ENCODE data around the gene MCUB.

MCUB gene

GRCh38 chr4:109683621-109684253, 123.7 kb downstream of the MCUB start:
- no peak for DNase-seq (ENCODE audit: low read depth)

GRCh38 chr4:109684727-109685126, 124.7 kb downstream of the MCUB start:
- DNase-seq (ENCODE audit: low read depth): no peak

- DNase-seq (ENCODE audit: low read depth): no peak
Observed at GRCh38 chr4:109690690-109691410, 130.8 kb downstream of the MCUB start.

GRCh38 chr4:109691411-109691920, 131.4 kb downstream of the MCUB start:
- DNase-seq (ENCODE audit: low read depth): peak; percentile 12

- no peak for DNase-seq (ENCODE audit: low read depth)
Observed at GRCh38 chr4:109698656-109699055, 138.6 kb downstream of the MCUB start.

GRCh38 chr4:109699553-109700225, 139.6 kb downstream of the MCUB start:
- DNase-seq (ENCODE audit: low read depth): no peak

GRCh38 chr4:109701566-109702410, 141.7 kb downstream of the MCUB start:
- peak; percentile 1 for DNase-seq (ENCODE audit: low read depth)

GRCh38 chr4:109702950-109703663, 143.1 kb downstream of the MCUB start, which contains the start of gene CASP6:
Gene CASP6 (minus strand): TSS chr4:109703445. CDS start chr4:109703395, 50 bp downstream.
- DNase-seq (ENCODE audit: low read depth): peak; percentile 76

- no peak for DNase-seq (ENCODE audit: low read depth)
Observed at GRCh38 chr4:109703664-109704361, 143.8 kb downstream of the MCUB start.

- DNase-seq (ENCODE audit: low read depth): no peak
Observed at GRCh38 chr4:109708435-109708834, 148.4 kb downstream of the MCUB start.

- DNase-seq (ENCODE audit: low read depth): no peak
Observed at GRCh38 chr4:109708990-109709389, 148.9 kb downstream of the MCUB start.

- no peak for DNase-seq (ENCODE audit: low read depth)
Observed at GRCh38 chr4:109713500-109713899, 153.5 kb downstream of the MCUB start.

GRCh38 chr4:109718759-109719158, 158.7 kb downstream of the MCUB start:
- no peak for DNase-seq (ENCODE audit: low read depth)

GRCh38 chr4:109719604-109720003, 159.6 kb downstream of the MCUB start:
- no peak for DNase-seq (ENCODE audit: low read depth)

GRCh38 chr4:109721033-109721432, 161.0 kb downstream of the MCUB start:
- DNase-seq (ENCODE audit: low read depth): peak; percentile 73

GRCh38 chr4:109722357-109722756, 162.3 kb downstream of the MCUB start:
- DNase-seq (ENCODE audit: low read depth): no peak

- DNase-seq (ENCODE audit: low read depth): no peak
Observed at GRCh38 chr4:109723110-109723509, 163.1 kb downstream of the MCUB start.

GRCh38 chr4:109728385-109728784, 168.3 kb downstream of the MCUB start:
- DNase-seq (ENCODE audit: low read depth): no peak

- peak; percentile 6 for DNase-seq (ENCODE audit: low read depth)
Observed at GRCh38 chr4:109729117-109729717, 169.2 kb downstream of the MCUB start.

Measured in ELR (cell line).